ENCODE data around the gene N4BP3. TPM values are rescaled to one million over a fixed set of nuclear protein-coding genes. Genes with fewer than 3 reads are reported as not detected.
"Not testable (repeated sequence)": the region's sequence is repeated elsewhere in the genome, so short reads cannot be mapped to it uniquely, and the experiment has no call there.

N4BP3 gene
- total RNA-seq, 4 donors from 2014 or later: 3.9 to 6.4 (median 5.6) TPM

DNA sequence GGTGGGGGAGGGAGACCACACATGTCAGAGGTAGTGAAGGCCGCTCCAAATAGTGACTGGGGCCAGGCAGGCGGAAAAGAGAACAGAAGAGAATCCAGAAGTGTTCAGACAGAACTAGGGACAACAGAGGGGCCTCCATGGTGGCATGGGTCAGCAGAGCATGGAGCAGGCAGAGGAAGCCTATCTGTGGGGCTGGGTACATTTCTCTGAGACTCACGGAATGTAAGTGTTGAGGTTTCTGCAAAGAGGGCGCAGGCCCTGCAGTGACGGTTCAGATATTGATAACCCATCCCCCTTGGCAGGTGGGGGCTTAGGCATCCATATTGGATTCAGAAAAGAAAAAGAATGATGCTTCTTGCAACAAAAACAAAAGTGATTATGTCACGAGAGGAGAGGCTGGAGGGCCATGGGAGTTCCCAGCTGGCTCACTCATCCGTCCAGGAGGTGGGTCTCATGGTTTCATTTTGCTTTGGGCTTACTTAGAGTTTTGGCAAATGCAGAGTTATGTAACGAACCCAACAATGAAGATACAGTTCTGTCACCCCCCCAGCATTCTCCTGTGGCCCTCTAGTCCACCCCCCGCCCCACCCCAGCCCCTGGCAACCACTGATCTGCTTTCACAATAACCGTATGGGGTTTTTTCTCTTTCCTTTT, 12.0 kb downstream of the N4BP3 start:
- no peak overlapping the region for H3K4me3 ChIP-seq (replicated peaks in 1 of 3)
- intact Hi-C loops (cut with DNase I): no loop called here
- WGBS, 2 donors: 85 to 91% methylated on average over 10 of the region's 10 CpGs
- DNase-seq: no peak
- H3K27ac ChIP-seq: no peak overlapping the region
- H3K4me1 ChIP-seq: peaks cover 5 to 13% of the 10 kb centered on the region in 2 donors
- no peak for TF ChIP-seq POLR2A (IDR thresholded peaks at IDR 0.05)
- no peak for TF ChIP-seq CTCF (IDR thresholded peaks at IDR 0.05)
- H3K9me3 ChIP-seq: no peaks in the 10 kb centered on the region
- H3K36me3 ChIP-seq: no peaks in the 10 kb centered on the region
- no peaks in the 10 kb centered on the region for H3K27me3 ChIP-seq

- intact Hi-C loops (cut with DNase I): no loop called here
- peaks cover 1 to 8% of the 10 kb centered on the region in 2 donors for H3K4me1 ChIP-seq
- no peak for TF ChIP-seq CTCF (IDR thresholded peaks at IDR 0.05)
- no peak for TF ChIP-seq POLR2A (IDR thresholded peaks at IDR 0.05)
- H3K27me3 ChIP-seq: no peaks in the 10 kb centered on the region
- WGBS, 2 donors: 78 to 80% methylated on average over 3 of the region's 3 CpGs
- H3K36me3 ChIP-seq: no peaks in the 10 kb centered on the region
- H3K27ac ChIP-seq: no peak overlapping the region
- H3K4me3 ChIP-seq (replicated peaks in 1 of 3): no peak overlapping the region
- no peaks in the 10 kb centered on the region for H3K9me3 ChIP-seq
- no peak for DNase-seq
Measured at GRCh38 chr5:178126556-178126955, 13.2 kb downstream of the N4BP3 start.

DNA sequence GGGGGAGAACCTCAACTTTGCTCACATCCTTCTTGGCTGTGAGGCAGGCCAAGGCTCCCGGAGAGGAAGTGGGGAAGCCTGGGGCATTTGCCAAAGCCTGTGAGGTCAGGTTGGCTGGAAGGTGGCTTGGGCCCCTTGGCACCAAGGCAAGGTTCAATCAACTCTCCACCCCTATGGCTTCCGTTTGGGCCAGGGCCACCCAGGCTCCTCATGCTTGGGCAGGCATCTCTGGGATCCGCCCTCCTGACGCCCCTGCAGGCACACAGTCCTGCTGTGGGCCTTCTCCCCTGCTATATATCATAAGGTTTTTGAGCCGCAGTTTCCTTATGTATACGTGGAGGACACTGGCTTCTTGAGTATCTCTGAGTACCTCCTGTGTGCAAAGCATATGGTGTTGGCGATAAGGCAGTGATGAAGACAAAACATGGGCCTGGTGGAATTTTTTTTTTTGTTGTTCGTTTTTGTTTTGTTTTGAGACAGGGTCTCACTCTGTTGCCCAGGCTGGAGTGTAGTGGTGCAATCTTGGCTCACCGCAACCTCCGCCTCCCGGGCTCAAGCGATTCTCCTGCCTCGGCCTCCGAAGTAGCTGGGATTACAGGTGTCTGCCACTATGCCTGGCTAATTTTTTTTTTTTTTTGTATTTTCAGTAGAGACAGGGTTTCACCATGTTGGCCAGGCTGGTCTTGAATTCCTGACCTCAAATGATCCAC, 14.1 kb downstream of the N4BP3 start:
- H3K4me3 ChIP-seq (replicated peaks in 1 of 3); H3K27ac ChIP-seq; H3K9me3 ChIP-seq; H3K27me3 ChIP-seq; DNase-seq; intact Hi-C loops (cut with DNase I); H3K36me3 ChIP-seq: not testable (repeated sequence)
- H3K4me1 ChIP-seq: peaks cover 8 to 16% of the 10 kb centered on the region in 2 donors
- 83% methylated on average over 13 to 14 of the region's 14 CpGs for WGBS, 2 donors

GRCh38 chr5:178129296-178129695, 16.0 kb downstream of the N4BP3 start:
- DNase-seq: no peak
- intact Hi-C loops (cut with DNase I): no loop called here
- 89 to 91% methylated on average over 9 of the region's 9 CpGs for WGBS, 2 donors

DNA sequence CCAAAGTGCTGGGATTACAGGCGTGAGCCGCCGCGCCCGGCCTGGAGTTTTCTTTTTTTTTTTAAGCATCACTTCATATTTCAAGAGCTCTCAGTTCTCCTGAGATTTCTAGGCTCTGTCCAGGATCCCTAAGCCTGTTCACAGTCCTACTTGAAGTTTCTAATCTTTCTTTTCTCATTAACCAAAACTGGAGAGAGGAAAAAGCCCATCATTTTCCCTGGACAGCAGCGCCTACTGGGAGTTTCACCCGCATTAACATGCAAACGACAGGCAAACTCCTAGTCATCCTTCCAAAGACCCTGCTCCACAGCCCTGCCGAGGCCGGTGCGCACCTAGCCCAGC, 16.9 kb downstream of the N4BP3 start:
- H3K9me3 ChIP-seq; H3K4me1 ChIP-seq; H3K27me3 ChIP-seq; H3K36me3 ChIP-seq; DNase-seq; intact Hi-C loops (cut with DNase I): not testable (repeated sequence)
- H3K27ac ChIP-seq: peak overlapping the region; percentile 73 to 98 (median 93)
- peak overlapping the region; percentile 48 to 85 (median 83) for H3K4me3 ChIP-seq (replicated peaks in 1 of 3)
- 6 to 7% methylated on average over 11 of the region's 11 CpGs for WGBS, 2 donors

More at GRCh38 chr5:178129296-178129695, 16.0 kb downstream of the N4BP3 start:
- Histone ChIP-seq H3K27ac (no peak overlapping the region), H3K27me3 (no peaks in the 10 kb centered on the region), H3K9me3 (no peaks in the 10 kb centered on the region), H3K36me3 (no peaks in the 10 kb centered on the region), H3K4me1 (peaks cover 8 to 10% of the 10 kb centered on the region in 2 donors), H3K4me3 (replicated peaks in 1 of 3) (no peak overlapping the region)
- TF ChIP-seq POLR2A (IDR thresholded peaks at IDR 0.05): no peak
- TF ChIP-seq CTCF (IDR thresholded peaks at IDR 0.05): no peak
